H1 (cell line): Measurements from ENCODE around the gene DPEP2. TPM values are rescaled to one million over a fixed set of nuclear protein-coding genes. Genes with fewer than 3 reads are reported as not detected.

ENCODE experiments used
- CTCF ChIA-PET: fragments of 300-600 bp; sonication (Branson Sonifier 250); formaldehyde crosslinking; loops from one replicate; lab custom pipeline; 2021; ENCODE audit not compliant: partially characterized antibody; lab: Charles Lee
- POLR2A ChIA-PET: fragments of 300-600 bp; sonication (Branson Sonifier 250); formaldehyde crosslinking; loops from one replicate; lab custom pipeline; 2021; ENCODE audit warnings: inconsistent platforms; ENCODE audit not compliant: partially characterized antibody; lab: Charles Lee
- DNase-seq, 2 experiments: peaks; one replicate each; pipeline versions ENCODE4 v3.0.0 to v3.0.0-alpha.2; 2010 to 2022; ENCODE audit warnings: low spot score in 2 of 2, low read depth in 1 of 2, mixed read lengths in 1 of 2
- FAIRE-seq: peaks from 2 replicates; lab custom pipeline; 2011; peaks lifted over from hg19 to GRCh38; lab: Jason Lieb, UNC
- H2AFZ ChIP-seq: 2 replicates; pipeline ENCODE4 v1.8.1; 2012; ENCODE audit warnings: low read length, inconsistent platforms
- H2AK5ac ChIP-seq: 2 replicates; pipeline ENCODE4 v1.6.1; 2013; ENCODE audit warnings: low read depth, low read length
- H2BK120ac ChIP-seq: replicated peaks from 2 replicates; pipeline ENCODE3; 2013; ENCODE audit warnings: low read depth, low read length, inconsistent platforms
- H2BK12ac ChIP-seq: 2 replicates; pipeline ENCODE4 v1.6.1; 2013; ENCODE audit warnings: low read depth, low read length
- H2BK15ac ChIP-seq: 2 replicates; pipeline ENCODE4 v1.6.1; 2013; ENCODE audit warnings: low read length
- H2BK20ac ChIP-seq: 2 replicates; pipeline ENCODE4 v1.6.1; 2013; ENCODE audit warnings: low read length
- H2BK5ac ChIP-seq: 2 replicates; pipeline ENCODE4 v1.6.1; 2013; ENCODE audit warnings: low read depth, low read length
- H3K14ac ChIP-seq: 2 replicates; pipeline ENCODE4 v1.6.1; 2013; ENCODE audit warnings: inconsistent platforms; ENCODE audit not compliant: insufficient read length
- H3K18ac ChIP-seq: 2 replicates; pipeline ENCODE4 v1.6.1; 2013; ENCODE audit warnings: low read length; ENCODE audit errors: extremely low read depth
- H3K23ac ChIP-seq: 2 replicates; pipeline ENCODE4 v1.6.1; 2013; ENCODE audit warnings: inconsistent platforms; ENCODE audit not compliant: insufficient read length
- H3K23me2 ChIP-seq: 2 replicates; pipeline ENCODE4 v1.6.1; 2013; ENCODE audit warnings: low read depth, low read length
- H3K27ac ChIP-seq: 2 replicates; pipeline ENCODE4 v1.6.1; 2011; ENCODE audit warnings: low read depth, low read length, inconsistent platforms
- H3K27me3 ChIP-seq, 4 experiments: replicated peaks in 1 of 4; 1 replicate in 1 of 4; 2 replicates in 3 of 4; pipeline versions ENCODE4 v1.6.1 to v1.8.1; 2011 to 2013; ENCODE audit warnings: low read length in 3 of 4, mild to moderate bottlenecking in 3 of 4, inconsistent platforms in 2 of 4, mixed read lengths in 2 of 4, moderate library complexity in 1 of 4; ENCODE audit not compliant: control insufficient read depth in 3 of 4, insufficient read depth in 3 of 4; ENCODE audit errors: extremely low read depth in 1 of 4
- H3K36me3 ChIP-seq, 4 experiments: 2 replicates each; pipeline versions ENCODE4 v1.6.1 to v1.8.1; 2011 to 2013; ENCODE audit warnings: mild to moderate bottlenecking in 4 of 4, low read length in 3 of 4, moderate library complexity in 2 of 4, control low read depth in 1 of 4, inconsistent platforms in 1 of 4; ENCODE audit not compliant: insufficient read depth in 4 of 4, control insufficient read depth in 2 of 4
- H3K4ac ChIP-seq: replicated peaks from 2 replicates; pipeline ENCODE3; 2013; ENCODE audit warnings: low read length, low read depth, mixed read lengths, inconsistent platforms; ENCODE audit not compliant: insufficient read length
- H3K4me1 ChIP-seq, 4 experiments: replicated peaks in 1 of 4; 1 replicate in 1 of 4; 2 replicates in 3 of 4; pipeline versions ENCODE4 v1.6.1 to v1.8.1; 2011 to 2013; ENCODE audit warnings: low read length in 3 of 4, inconsistent platforms in 2 of 4, mixed read lengths in 1 of 4; ENCODE audit not compliant: insufficient read depth in 4 of 4, control insufficient read depth in 3 of 4
- H3K4me2 ChIP-seq, 2 experiments: 2 replicates each; pipeline versions ENCODE4 v1.6.1 to v1.8.1; 2011 to 2013; ENCODE audit warnings: low read depth in 2 of 2, low read length in 2 of 2, control low read depth in 1 of 2, inconsistent platforms in 1 of 2, mild to moderate bottlenecking in 1 of 2; ENCODE audit not compliant: insufficient read depth in 1 of 2
- H3K4me3 ChIP-seq, 4 experiments: fragments of 200-600, 300-600 bp in 1 of 4; sonication (generic), shearing (Covaris generic), sonication (Bioruptor Twin) in 1 of 4; 2 replicates each; pipeline versions ENCODE4 v1.5.1 to v1.8.1; 2011 to 2016; ENCODE audit warnings: low read length in 4 of 4, low read depth in 3 of 4, control low read depth in 2 of 4, inconsistent platforms in 2 of 4, mild to moderate bottlenecking in 2 of 4, mixed read lengths in 1 of 4, moderate library complexity in 1 of 4; ENCODE audit not compliant: insufficient read depth in 2 of 4; ENCODE audit errors: extremely low read depth in 1 of 4
- H3K56ac ChIP-seq: replicated peaks from 2 replicates; pipeline ENCODE3; 2013; ENCODE audit warnings: low read depth, mild to moderate bottlenecking, mixed read lengths, low read length, inconsistent platforms; ENCODE audit not compliant: insufficient read length
- H3K79me1 ChIP-seq: 2 replicates; pipeline ENCODE4 v1.6.1; 2013; ENCODE audit warnings: low read depth, low read length, control low read depth
- H3K79me2 ChIP-seq, 2 experiments: 2 replicates each; pipeline versions ENCODE4 v1.6.1 to v1.8.1; 2012 to 2013; ENCODE audit warnings: low read length in 2 of 2, mild to moderate bottlenecking in 2 of 2, inconsistent platforms in 1 of 2; ENCODE audit not compliant: insufficient read depth in 2 of 2, control insufficient read depth in 1 of 2
- H3K9ac ChIP-seq, 4 experiments: replicated peaks in 1 of 4; 1 replicate in 1 of 4; 2 replicates in 3 of 4; pipeline versions ENCODE4 v1.6.1 to v1.8.1; 2011 to 2013; ENCODE audit warnings: low read depth in 3 of 4, low read length in 3 of 4, control low read depth in 2 of 4, mild to moderate bottlenecking in 2 of 4, moderate library complexity in 2 of 4, inconsistent platforms in 1 of 4; ENCODE audit errors: extremely low read depth in 1 of 4
- H3K9me3 ChIP-seq, 2 experiments: 2 replicates each; pipeline versions ENCODE4 v1.6.1 to v1.8.1; 2012 to 2013; ENCODE audit warnings: mild to moderate bottlenecking in 2 of 2, moderate library complexity in 2 of 2, control low read depth in 1 of 2, inconsistent platforms in 1 of 2, low read depth in 1 of 2, low read length in 1 of 2, mixed read lengths in 1 of 2; ENCODE audit not compliant: insufficient read depth in 2 of 2
- H4K20me1 ChIP-seq, 2 experiments: replicated peaks in 1 of 2; 2 replicates each; pipeline versions ENCODE3 to v1.8.1; 2011 to 2013; ENCODE audit warnings: inconsistent platforms in 2 of 2, low read length in 2 of 2, mild to moderate bottlenecking in 1 of 2; ENCODE audit not compliant: insufficient read depth in 2 of 2, control insufficient read depth in 1 of 2
- H4K5ac ChIP-seq: 2 replicates; pipeline ENCODE4 v1.6.1; 2013; ENCODE audit warnings: low read length, low read depth, mixed read lengths, inconsistent platforms; ENCODE audit not compliant: insufficient read length
- H4K8ac ChIP-seq: 2 replicates; pipeline ENCODE4 v1.8.0; 2013; ENCODE audit warnings: mild to moderate bottlenecking, moderate library complexity, low read length, inconsistent platforms; ENCODE audit not compliant: insufficient read depth; ENCODE audit errors: extremely low read depth
- H4K91ac ChIP-seq: replicated peaks from 2 replicates; pipeline ENCODE3; 2013; ENCODE audit warnings: low read length, mixed read lengths, inconsistent platforms; ENCODE audit not compliant: insufficient read length
- BCL11A ChIP-seq, 2 experiments: IDR thresholded peaks; one replicate each; pipeline ENCODE4 v1.6.1; 2011; ENCODE audit warnings: low read depth in 2 of 2, low read length in 2 of 2, mild to moderate bottlenecking in 2 of 2
- CBX5 ChIP-seq: fragments of 300-800, 300-1000 bp; sonication (generic); IDR thresholded peaks from 2 replicates; pipeline ENCODE4 v1.7.1; 2016; ENCODE audit warnings: antibody characterized with exemption, low read length, low read depth
- CHD1 ChIP-seq: IDR thresholded peaks from 2 replicates; pipeline ENCODE4 v1.6.1; 2012; ENCODE audit warnings: low read depth, low read length, improper control_type of control experiment
- EGR1 ChIP-seq: IDR thresholded peaks from 2 replicates; pipeline ENCODE4 v1.6.1; 2011; ENCODE audit warnings: low read depth, low read length, borderline replicate concordance
- HDAC2 ChIP-seq, 2 experiments: fragments of 300-600 bp in 1 of 2; sonication (generic) in 1 of 2; IDR thresholded peaks; 2 replicates each; pipeline ENCODE4 v1.6.1; 2011 to 2012; ENCODE audit warnings: low read depth in 2 of 2, low read length in 2 of 2, mild to moderate bottlenecking in 2 of 2, moderate library complexity in 2 of 2, borderline replicate concordance in 1 of 2, inconsistent platforms in 1 of 2
- JUN ChIP-seq: IDR thresholded peaks from 2 replicates; pipeline ENCODE4 v1.6.1; 2011; ENCODE audit warnings: low read depth, mild to moderate bottlenecking, improper control_type of control experiment, low read length
- JUND ChIP-seq: IDR thresholded peaks from 2 replicates; pipeline ENCODE4 v1.6.1; 2011; ENCODE audit warnings: mild to moderate bottlenecking, improper control_type of control experiment, low read length
- POU5F1 ChIP-seq: IDR thresholded peaks from 2 replicates; pipeline ENCODE4 v1.6.1; 2011; ENCODE audit warnings: low read depth, mild to moderate bottlenecking, low read length, moderate library complexity
- SIRT6 ChIP-seq: IDR thresholded peaks from one replicate; pipeline ENCODE4 v1.7.1; 2012; ENCODE audit warnings: low read length, inconsistent platforms
- TAF1 ChIP-seq: IDR thresholded peaks from 2 replicates; pipeline ENCODE4 v1.6.1; 2011; ENCODE audit warnings: mild to moderate bottlenecking, low read depth, low read length
- WGBS, 2 experiments: shearing (Covaris generic) in 1 of 2; methylation state at CpG; one replicate each; pipeline versions ENCODE4 v1.1.6 to v1.1.7; 2013 to 2015; ENCODE audit warnings: low lambda C conversion rate in 2 of 2, mixed read lengths in 2 of 2, inconsistent platforms in 1 of 2, low coverage in 1 of 2, missing lambda C conversion rate in 1 of 2; ENCODE audit not compliant: insufficient replicate concordance in 2 of 2, insufficient coverage in 1 of 2, insufficient read length in 1 of 2; ENCODE audit errors: extremely low coverage in 1 of 2, missing lambda C conversion rate in 1 of 2; 5-methylcytosine and 5-hydroxymethylcytosine counted together
- polyA plus RNA-seq, 7 experiments: library from polyadenylated mRNA; depleted of rRNA in 3 of 7; stranded (reverse) in 5 of 7; unstranded in 2 of 7; fragments of >200 nt in 5 of 7; fragments of 200-250 nt in 2 of 7; gene quantifications; 1 replicate in 5 of 7; 2 replicates in 1 of 7; 4 replicates in 1 of 7; pipeline versions ENCODE4 v1.2.1 to v1.2.3, GENCODE V29; 2011 to 2013; ENCODE audit warnings: missing spikeins in 2 of 7, mixed read lengths in 2 of 7
- total RNA-seq: library from RNA; stranded (reverse); fragmentation: NEBNext Ultra II Directional; extraction: Animal tissue kit (Norgen Biotek cat#: 25700); gene quantifications from 2 replicates; pipeline ENCODE4 v1.2.1, GENCODE V29; 2021

DPEP2 gene
- total and polyA plus RNA-seq, 2 of the 8 experiments (the other 6 are each of a cell fraction or from before 2014, with no cell fraction given) = not detected

DNA sequence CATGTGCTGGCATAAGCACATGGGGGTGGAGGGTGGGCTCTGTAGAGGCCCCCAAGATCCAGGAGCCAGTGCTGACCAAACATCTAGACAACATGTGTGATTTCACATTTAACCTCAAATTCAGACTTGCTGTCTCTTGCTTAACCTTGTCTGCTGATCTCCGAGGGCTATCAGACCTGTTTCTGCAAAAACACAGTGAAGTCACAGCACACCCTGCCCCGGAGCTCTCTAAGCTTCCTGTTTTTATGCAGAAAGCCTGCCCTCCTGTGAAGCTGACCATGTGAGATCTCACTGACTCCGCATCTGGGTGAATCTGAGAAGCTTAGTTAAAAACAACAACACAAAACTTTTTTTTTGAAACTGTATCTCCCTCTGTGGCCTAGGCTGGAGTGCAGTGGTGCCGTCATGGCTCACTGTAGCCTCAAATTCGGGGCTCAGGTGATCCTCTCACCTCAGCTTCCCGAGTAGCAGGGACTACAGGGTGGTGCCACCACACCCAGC lies 6.6 kb upstream of the DPEP2 start:
- Histone ChIP-seq H4K5ac (peak overlapping the region; percentile 5), H2BK5ac (no peak overlapping the region), H2AFZ (peak overlapping the region; percentile 88), H2BK12ac (no peak overlapping the region), H4K8ac (peak overlapping the region; percentile 65), H4K91ac (no peak overlapping the region), H2BK120ac (no peak overlapping the region), H2BK15ac (no peak overlapping the region), H4K20me1 (no peaks in the 10 kb centered on the region), H2AK5ac (no peak overlapping the region), H3K27ac (no peak overlapping the region), H3K79me2 (no peaks in the 10 kb centered on the region), H3K18ac (no peak overlapping the region), H3K27me3 (no peaks in the 10 kb centered on the region), H3K79me1 (no peaks in the 10 kb centered on the region), H3K4me2 (peak overlapping the region in 1 of 2 experiments; percentile 1; a peak in 1 of 4 replicates), H3K23me2 (no peaks in the 10 kb centered on the region), H3K56ac (no peak overlapping the region), H2BK20ac (0 out of 2 replicates have a peak overlapping the region, but pooled peaks have one; percentile 56), H3K9me3 (no peaks in the 10 kb centered on the region), H3K9ac (no peak overlapping the region; a peak in 1 of 7 replicates), H3K4me3 (no peak overlapping the region), H3K36me3 (no peaks in the 10 kb centered on the region), H3K23ac (no peak overlapping the region), H3K4me1 (peaks cover 0 to 6% (median 3%) of the 10 kb centered on the region in 4 experiments; a peak in 3 of 7 replicates), H3K14ac (no peak overlapping the region), H3K4ac (no peak overlapping the region)
- POLR2A ChIA-PET = interaction anchor here (0.7 to 1.7 kb wide), 6 partner anchors 10 to 85 kb away, joined by 3 read pairs; partner anchors contain the start of genes DPEP2NB and DUS2
- CTCF ChIA-PET = interaction anchor here (0.7 to 3.1 kb wide), 11 partner anchors 9 to 223 kb away, joined by 3 to 17 read pairs (median 4); partner anchors contain the start of gene DPEP2NB
- WGBS, 2 experiments = 74% methylated on average over 6 of the region's 6 CpGs; no CpG with 5 or more reads in 1 of the 2 experiments
- DNase-seq = no peak
- FAIRE-seq = no peak
- no peak for TF ChIP-seq JUND
- TF ChIP-seq POU5F1 = no peak
- no peak for TF ChIP-seq TAF1
- no peak for TF ChIP-seq SIRT6
- no peak for TF ChIP-seq BCL11A (IDR thresholded peaks at IDR 0.05; ENCODE audit: low read depth in 2 of 2, low read length in 2 of 2)
- no peak for TF ChIP-seq JUN
- TF ChIP-seq CBX5 = no peak
- no peak for TF ChIP-seq CHD1
- no peak for TF ChIP-seq HDAC2 (IDR thresholded peaks at IDR 0.05; ENCODE audit: borderline replicate concordance in 1 of 2, low read depth in 2 of 2, low read length in 2 of 2)
- TF ChIP-seq EGR1 = no peak
